Activated CD8-positive, alpha-beta memory T cell treated with anti-CD3 and anti-CD28 coated beads, Interleukin-2, amount 50 U/mL, for 48 hours (primary cell): ENCODE results near the gene FUT3.
"Not testable (repeated sequence)": the region's sequence is repeated elsewhere in the genome, so short reads cannot be mapped to it uniquely, and the experiment has no call there.

Source experiments
- DNase-seq: peaks from one replicate; pipeline ENCODE4 v3.0.0-alpha.2; 2020

Gene FUT3

GRCh38 chr19:5881543-5882299 lies 30.5 kb upstream of the FUT3 start:
- DNase-seq: no peak

GRCh38 chr19:5880604-5881078 lies 29.4 kb upstream of the FUT3 start:
- no peak for DNase-seq

- no peak for DNase-seq
Measured at GRCh38 chr19:5880196-5880595, 28.9 kb upstream of the FUT3 start.

- no peak for DNase-seq
Measured at GRCh38 chr19:5877882-5878281, 26.6 kb upstream of the FUT3 start.

- no peak for DNase-seq
Measured at GRCh38 chr19:5877427-5877826, 26.2 kb upstream of the FUT3 start.

- DNase-seq: not testable (repeated sequence)
Measured at GRCh38 chr19:5874496-5874895, 23.2 kb upstream of the FUT3 start.

GRCh38 chr19:5873617-5874199 lies 22.5 kb upstream of the FUT3 start:
- no peak for DNase-seq

GRCh38 chr19:5870986-5871394 lies 19.7 kb upstream of the FUT3 start:
- no peak for DNase-seq

- no peak for DNase-seq
Measured at GRCh38 chr19:5867201-5868136, 16.2 kb upstream of the FUT3 start.

- DNase-seq: no peak
Measured at GRCh38 chr19:5865772-5866171, 14.5 kb upstream of the FUT3 start.

- no peak for DNase-seq
Measured at GRCh38 chr19:5864725-5865486, 13.7 kb upstream of the FUT3 start.

GRCh38 chr19:5864013-5864720 lies 12.9 kb upstream of the FUT3 start:
- no peak for DNase-seq

GRCh38 chr19:5863030-5863665 lies 11.9 kb upstream of the FUT3 start:
- DNase-seq: no peak

GRCh38 chr19:5857203-5858081 lies 6.2 kb upstream of the FUT3 start:
- DNase-seq: no peak

GRCh38 chr19:5855151-5855550 lies 3.9 kb upstream of the FUT3 start:
- DNase-seq: not testable (repeated sequence)

- not testable (repeated sequence) for DNase-seq
Measured at GRCh38 chr19:5854121-5854520, 2.9 kb upstream of the FUT3 start.

GRCh38 chr19:5850743-5851293 lies 431 bp downstream of the FUT3 start:
- DNase-seq: no peak

- DNase-seq: no peak
Measured at GRCh38 chr19:5850189-5850588, 1.1 kb downstream of the FUT3 start.

GRCh38 chr19:5848621-5849020 lies 2.6 kb downstream of the FUT3 start:
- DNase-seq: not testable (repeated sequence)

- DNase-seq: not testable (repeated sequence)
Measured at GRCh38 chr19:5847846-5848245, 3.4 kb downstream of the FUT3 start.
